GM12878 (cell line): ENCODE measurements around the gene APOBEC3B.

Experiments
- CTCF ChIP-seq, 3 experiments: IDR thresholded peaks in 2 of 3; conservative IDR thresholded peaks in 1 of 3; 2 replicates each; pipeline ENCODE4 v1.5.1; 2011; ENCODE audit warnings: low read depth in 3 of 3, low read length in 3 of 3, mild to moderate bottlenecking in 3 of 3, control low read depth in 2 of 3, moderate library complexity in 2 of 3, inconsistent platforms in 1 of 3, mixed read lengths in 1 of 3; ENCODE audit not compliant: control insufficient read depth in 2 of 3, insufficient read depth in 1 of 3; ENCODE audit errors: extremely low read depth in 1 of 3
- EZH2 ChIP-seq: IDR thresholded peaks from 2 replicates; pipeline ENCODE4 v1.6.1; 2012; ENCODE audit warnings: low read depth, mild to moderate bottlenecking, control low read depth, inconsistent platforms, low read length, borderline replicate concordance; ENCODE audit not compliant: control insufficient read depth
- KDM1A ChIP-seq: fragments of 200-600 bp; sonication (generic); IDR thresholded peaks from 2 replicates; pipeline ENCODE4 v1.6.1; 2016; ENCODE audit warnings: borderline replicate concordance
- SUZ12 ChIP-seq: fragments of 200-600 bp; sonication (generic); IDR thresholded peaks from one replicate; pipeline ENCODE4 v1.6.1; 2018; ENCODE audit warnings: antibody characterized with exemption, mild to moderate bottlenecking; ENCODE audit not compliant: unreplicated experiment

DNA sequence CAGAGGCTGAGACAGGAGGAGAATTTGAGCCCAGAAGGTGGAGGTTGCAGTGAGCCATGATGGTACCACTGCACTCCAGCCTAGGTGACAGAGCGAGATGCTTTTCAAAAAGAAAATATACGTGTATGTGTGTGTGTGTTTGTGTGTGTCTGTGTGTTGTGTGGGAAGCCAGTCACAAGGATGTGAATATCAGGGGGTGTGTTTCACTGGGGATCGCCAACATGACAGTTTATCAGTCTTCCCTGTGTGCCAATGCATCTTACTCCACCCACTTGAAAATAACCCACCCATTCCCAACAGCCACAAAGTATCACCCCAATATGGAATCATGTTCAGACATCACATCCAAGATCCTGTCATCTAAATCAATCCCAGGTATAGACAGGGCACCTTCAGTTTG, 10.4 kb upstream of the APOBEC3B start:
- no peak for TF ChIP-seq CTCF (IDR thresholded peaks at IDR 0.05 in 2 of 3, conservative IDR thresholded peaks at IDR 0.05 in 1 of 3; ENCODE audit: control insufficient read depth in 2 of 3, extremely low read depth in 1 of 3, insufficient read depth in 1 of 3, low read depth in 3 of 3, low read length in 3 of 3)
- no peak for TF ChIP-seq SUZ12
- TF ChIP-seq KDM1A: no peak
- TF ChIP-seq EZH2: no peak
